Measurements from ENCODE around the gene VMP1. TPM values are rescaled to one million over a fixed set of nuclear protein-coding genes. Genes with fewer than 3 reads are reported as not detected.

Gene VMP1
- total RNA-seq, 6 experiments from 2014 or later: 121 to 155 (median 149) TPM

- no peaks in the 10 kb centered on the region for H3K27me3 Mint-ChIP-seq (ENCODE audit: insufficient read depth)
- H3K4me3 Mint-ChIP-seq: no peak overlapping the region
- no peak for DNase-seq
- H3K9me3 Mint-ChIP-seq: no peaks in the 10 kb centered on the region
- H3K27ac Mint-ChIP-seq: no peak overlapping the region
- H3K36me3 Mint-ChIP-seq (ENCODE audit: low read depth): peaks cover 8% of the 10 kb centered on the region
- TF ChIP-seq CTCF (IDR thresholded peaks at IDR 0.05): no peak
- H3K4me1 Mint-ChIP-seq (ENCODE audit: low read depth): no peaks in the 10 kb centered on the region
Observed at GRCh38 chr17:59877965-59878364, 170.5 kb downstream of the VMP1 start.

DNA sequence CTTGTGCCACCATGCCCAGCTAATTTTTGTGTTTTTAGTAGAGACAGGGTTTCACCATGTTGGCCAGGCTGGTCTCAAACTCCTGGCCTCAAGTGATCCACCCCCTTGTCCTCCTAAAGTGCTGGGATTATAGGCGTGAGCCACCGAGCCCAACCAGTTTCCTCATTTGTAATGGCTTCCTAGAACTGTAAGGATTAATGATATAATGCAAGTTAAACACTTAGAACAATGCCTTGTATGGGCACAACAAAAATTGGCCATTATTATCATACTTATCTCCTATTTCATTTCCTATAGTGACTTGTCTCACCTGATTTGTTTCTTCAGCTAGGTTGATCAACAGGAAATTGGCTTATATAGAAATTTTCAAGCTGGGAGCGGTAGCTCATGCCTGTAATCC, 171.2 kb downstream of the VMP1 start:
- Mint-ChIP-seq H3K27me3 (ENCODE audit: insufficient read depth) (no peaks in the 10 kb centered on the region), H3K4me3 (no peak overlapping the region), H3K9me3 (no peaks in the 10 kb centered on the region), H3K4me1 (ENCODE audit: low read depth) (no peaks in the 10 kb centered on the region), H3K36me3 (ENCODE audit: low read depth) (peaks cover 8% of the 10 kb centered on the region), H3K27ac (no peak overlapping the region)
- no peak for DNase-seq
- no peak for TF ChIP-seq CTCF (IDR thresholded peaks at IDR 0.05)

GRCh38 chr17:59884861-59885260, 177.4 kb downstream of the VMP1 start:
- Mint-ChIP-seq H3K27me3 (ENCODE audit: insufficient read depth) (no peaks in the 10 kb centered on the region), H3K9me3 (no peaks in the 10 kb centered on the region), H3K4me1 (ENCODE audit: low read depth) (no peaks in the 10 kb centered on the region), H3K27ac (no peak overlapping the region), H3K36me3 (ENCODE audit: low read depth) (peaks cover 6% of the 10 kb centered on the region), H3K4me3 (no peak overlapping the region)
- no peak for TF ChIP-seq CTCF (IDR thresholded peaks at IDR 0.05)
- DNase-seq: no peak

DNA sequence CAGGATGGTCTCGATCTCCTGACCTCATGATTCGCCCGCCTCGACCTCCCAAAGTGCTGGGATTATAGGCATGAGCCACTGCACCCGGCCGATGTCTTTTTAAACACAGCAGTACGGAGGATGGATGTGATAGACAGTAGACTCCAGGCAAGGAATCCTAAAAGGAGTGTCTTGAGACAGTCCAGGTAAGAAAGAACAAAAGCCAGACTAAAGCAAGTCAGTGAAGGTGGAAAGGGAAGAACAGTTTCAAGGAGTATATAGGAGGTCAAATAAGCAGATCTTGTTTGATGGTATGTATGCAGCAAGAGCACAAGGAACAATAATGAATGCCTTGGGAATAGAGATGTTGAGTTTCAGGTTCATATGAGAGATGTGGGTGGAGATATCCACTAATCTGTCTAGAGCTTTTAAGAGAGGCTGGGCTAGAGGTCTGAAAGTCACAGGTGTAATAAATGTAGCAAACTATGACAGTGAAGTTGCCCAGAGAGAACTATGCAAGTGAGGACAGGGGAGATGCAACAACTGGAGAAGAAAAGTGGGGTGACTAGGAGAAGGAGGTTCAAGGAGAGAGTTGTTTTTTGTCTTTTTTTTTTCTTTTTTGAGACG, 180.8 kb downstream of the VMP1 start:
- H3K36me3 Mint-ChIP-seq (ENCODE audit: low read depth): peaks cover 12% of the 10 kb centered on the region
- TF ChIP-seq CTCF (IDR thresholded peaks at IDR 0.05): no peak
- peaks cover 1% of the 10 kb centered on the region; the same call in 1 of the 2 replicates for H3K27me3 Mint-ChIP-seq (ENCODE audit: insufficient read depth)
- peaks cover 15% of the 10 kb centered on the region for H3K4me1 Mint-ChIP-seq (ENCODE audit: low read depth)
- H3K9me3 Mint-ChIP-seq: no peaks in the 10 kb centered on the region
- DNase-seq: no peak
- H3K27ac Mint-ChIP-seq: no peak overlapping the region
- no peak overlapping the region for H3K4me3 Mint-ChIP-seq

DNA sequence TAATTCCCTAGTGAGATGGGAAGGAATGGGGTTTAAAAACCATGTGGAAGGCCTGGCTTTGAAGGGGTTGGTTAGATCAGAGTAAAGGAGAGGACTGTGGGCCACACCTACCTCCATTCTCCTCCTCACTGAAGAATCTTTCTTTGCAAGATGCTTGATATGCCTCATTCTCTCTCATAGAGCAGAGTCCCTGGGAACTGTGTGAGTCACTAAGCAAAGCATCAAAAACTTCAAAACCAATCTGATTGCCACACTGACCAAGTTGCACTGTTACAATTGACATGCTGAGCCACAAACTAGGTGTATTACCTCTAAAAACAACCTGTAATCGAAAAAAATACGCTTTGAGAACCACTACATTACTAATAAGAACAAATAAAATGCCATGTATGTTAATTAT, 183.3 kb downstream of the VMP1 start:
- Mint-ChIP-seq H3K4me1 (ENCODE audit: low read depth) (peaks cover 28% of the 10 kb centered on the region), H3K4me3 (peak overlapping the region; percentile 67), H3K27ac (peak overlapping the region; percentile 71), H3K36me3 (ENCODE audit: low read depth) (peaks cover 12% of the 10 kb centered on the region), H3K9me3 (no peaks in the 10 kb centered on the region), H3K27me3 (ENCODE audit: insufficient read depth) (peaks cover 1% of the 10 kb centered on the region; the same call in 1 of the 2 replicates)
- TF ChIP-seq CTCF (IDR thresholded peaks at IDR 0.05): no peak
- DNase-seq: peak; percentile 47

Small RNAs within 50 kb of the gene (microRNA-seq; reads per million reads assigned to microRNA genes)
- 167,191 reads per million, percentile 100 among the genes with 10 or more reads in this experiment for gene MIR21

Other genes with a start within 250 kb of the VMP1 start
- 10 to 100 TPM; 24.8 to 31.4 (median 28.5) TPM for gene DHX40, start 142.0 kb upstream of the VMP1 start, total RNA-seq (2021; fragmentation: NEBNext Ultra II Directional; extraction: Animal tissue kit (Norgen Biotek cat#: 25700))
- gene CLTC, start 87.8 kb upstream of the VMP1 start, total RNA-seq (2021; fragmentation: NEBNext Ultra II Directional; extraction: Animal tissue kit (Norgen Biotek cat#: 25700)): 100 to 1,000 TPM; 354 to 460 (median 397) TPM
- gene PTRH2, start 224 bp upstream of the VMP1 start, total RNA-seq (2021; fragmentation: NEBNext Ultra II Directional; extraction: Animal tissue kit (Norgen Biotek cat#: 25700)): 10 to 100 TPM; 20.7 to 31.8 (median 23.0) TPM
- 1 to 10 TPM; 2.9 to 4.0 (median 3.3) TPM for gene TUBD1, start 185.3 kb downstream of the VMP1 start, total RNA-seq (2021; fragmentation: NEBNext Ultra II Directional; extraction: Animal tissue kit (Norgen Biotek cat#: 25700))
- 10 to 100 TPM; 25.5 to 30.2 (median 27.9) TPM for gene RPS6KB1, start 185.5 kb downstream of the VMP1 start, total RNA-seq (2021; fragmentation: NEBNext Ultra II Directional; extraction: Animal tissue kit (Norgen Biotek cat#: 25700))

Measured in HFFc6 (cell line).